ENCODE results near the gene ACD. TPM values are rescaled to one million over a fixed set of nuclear protein-coding genes. Genes with fewer than 3 reads are reported as not detected.

Gene ACD
- total and polyA plus RNA-seq, 9 donors: 5.3 to 40.8 (median 29.4) TPM

DNA sequence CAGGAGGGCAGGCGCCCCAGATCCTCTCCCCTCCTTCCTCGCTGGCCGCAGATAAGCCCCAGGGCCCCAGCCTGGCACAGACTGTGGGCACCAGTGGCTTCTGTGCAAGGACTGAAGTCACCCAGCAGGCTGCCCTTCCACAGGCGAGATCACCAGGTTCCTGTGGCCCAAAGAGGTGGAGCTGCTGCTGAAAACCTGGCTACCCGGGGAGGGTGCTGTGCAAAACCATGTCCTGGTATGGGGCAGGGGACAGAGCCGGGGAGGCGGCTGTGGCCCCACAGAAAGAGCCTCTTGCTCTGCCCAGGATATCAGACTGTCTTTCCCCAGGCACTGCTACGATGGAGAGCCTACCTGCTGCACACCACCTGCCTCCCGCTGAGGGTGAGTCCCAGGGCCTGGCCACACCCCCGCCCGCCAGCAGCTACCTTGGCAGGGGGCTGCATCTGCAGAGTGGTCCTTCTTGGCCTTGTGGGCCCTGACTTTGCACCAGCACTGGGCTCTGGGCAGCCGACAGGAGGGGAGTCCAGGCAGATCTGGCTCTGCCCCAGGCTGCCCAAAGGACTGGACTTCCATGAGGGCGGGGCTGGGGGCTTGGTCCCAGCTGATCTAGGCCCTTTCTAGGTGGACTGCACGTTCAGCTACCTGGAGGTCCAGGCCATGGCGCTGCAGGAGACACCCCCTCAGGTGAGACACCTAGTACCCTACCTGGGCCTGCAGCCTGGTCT lies 14.5 kb downstream of the ACD start:
- Histone ChIP-seq H3K27ac (no peak overlapping the region), H3K4me1 (ENCODE audit: insufficient read depth) (no peaks in the 10 kb centered on the region), H3K4me3 (no peak overlapping the region), H3K27me3 (peaks cover 2% of the 10 kb centered on the region), H3K9me3 (no peaks in the 10 kb centered on the region), H3K36me3 (no peaks in the 10 kb centered on the region)
- 79 to 88% (median 84%) methylated on average over 6 to 15 of the region's 15 CpGs for WGBS, 3 donors
- TF ChIP-seq POLR2A (IDR thresholded peaks at IDR 0.05): no peak
- TF ChIP-seq, protein P1, sequence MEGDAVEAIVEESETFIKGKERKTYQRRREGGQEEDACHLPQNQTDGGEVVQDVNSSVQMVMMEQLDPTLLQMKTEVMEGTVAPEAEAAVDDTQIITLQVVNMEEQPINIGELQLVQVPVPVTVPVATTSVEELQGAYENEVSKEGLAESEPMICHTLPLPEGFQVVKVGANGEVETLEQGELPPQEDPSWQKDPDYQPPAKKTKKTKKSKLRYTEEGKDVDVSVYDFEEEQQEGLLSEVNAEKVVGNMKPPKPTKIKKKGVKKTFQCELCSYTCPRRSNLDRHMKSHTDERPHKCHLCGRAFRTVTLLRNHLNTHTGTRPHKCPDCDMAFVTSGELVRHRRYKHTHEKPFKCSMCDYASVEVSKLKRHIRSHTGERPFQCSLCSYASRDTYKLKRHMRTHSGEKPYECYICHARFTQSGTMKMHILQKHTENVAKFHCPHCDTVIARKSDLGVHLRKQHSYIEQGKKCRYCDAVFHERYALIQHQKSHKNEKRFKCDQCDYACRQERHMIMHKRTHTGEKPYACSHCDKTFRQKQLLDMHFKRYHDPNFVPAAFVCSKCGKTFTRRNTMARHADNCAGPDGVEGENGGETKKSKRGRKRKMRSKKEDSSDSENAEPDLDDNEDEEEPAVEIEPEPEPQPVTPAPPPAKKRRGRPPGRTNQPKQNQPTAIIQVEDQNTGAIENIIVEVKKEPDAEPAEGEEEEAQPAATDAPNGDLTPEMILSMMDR (IDR thresholded peaks at IDR 0.05): no peak
- no peak for TF ChIP-seq EP300 (IDR thresholded peaks at IDR 0.05)
- intact Hi-C loops (cut with DNase I): loop anchor here in 3 of 4 donors (5.0 to 10.0 kb wide), 3 partner anchors 83 to 101 kb away; partner anchors contain the start of gene CTCF (in 1 of the 3)
- peak in 1 of 5 donors; percentile 18 for DNase-seq

DNA sequence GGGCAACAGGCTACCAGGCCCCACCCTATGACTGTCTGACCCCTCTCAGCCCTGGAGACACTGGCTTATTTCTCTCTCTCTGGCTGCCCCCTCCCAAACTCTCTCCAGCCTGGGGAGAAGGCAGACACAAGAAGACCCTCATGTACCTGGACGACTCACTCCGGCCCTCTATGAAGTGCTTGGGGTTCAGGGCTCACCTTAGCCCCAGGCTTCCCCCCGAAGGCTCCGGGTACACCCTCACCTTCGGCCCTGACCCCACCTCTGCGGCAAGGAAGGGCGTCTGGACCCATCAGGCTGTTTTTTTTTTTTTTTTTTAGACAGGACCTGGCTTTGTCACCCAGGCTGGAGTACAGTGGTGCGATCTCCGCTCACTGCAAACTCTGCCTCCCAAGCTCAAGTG lies 16.0 kb downstream of the ACD start:
- no peak overlapping the region for H3K4me3 ChIP-seq
- no peak for DNase-seq
- intact Hi-C loops (cut with DNase I): loop anchor here in 3 of 4 donors (5.0 to 10.0 kb wide), 3 partner anchors 82 to 99 kb away; partner anchors contain the start of gene CTCF (in 1 of the 3)
- H3K27ac ChIP-seq: no peak overlapping the region
- TF ChIP-seq EP300 (IDR thresholded peaks at IDR 0.05) (no peak), POLR2A (IDR thresholded peaks at IDR 0.05) (no peak)
- TF ChIP-seq, protein P1 (IDR thresholded peaks at IDR 0.05): no peak
- H3K36me3 ChIP-seq: no peaks in the 10 kb centered on the region
- no peaks in the 10 kb centered on the region for H3K9me3 ChIP-seq
- 78 to 84% (median 79%) methylated on average over 9 of the region's 9 CpGs for WGBS, 3 donors
- peaks cover 2% of the 10 kb centered on the region for H3K27me3 ChIP-seq
- H3K4me1 ChIP-seq (ENCODE audit: insufficient read depth): no peaks in the 10 kb centered on the region

GRCh38 chr16:67641779-67642708 lies 18.0 kb downstream of the ACD start:
- Histone ChIP-seq H3K9me3 (no peaks in the 10 kb centered on the region), H3K27ac (no peak overlapping the region), H3K27me3 (no peaks in the 10 kb centered on the region), H3K4me1 (ENCODE audit: insufficient read depth) (no peaks in the 10 kb centered on the region), H3K4me3 (no peak overlapping the region), H3K36me3 (no peaks in the 10 kb centered on the region)
- DNase-seq: peak in 1 of 5 donors; percentile 43
- intact Hi-C loops (cut with DNase I): loop anchor here in 3 of 4 donors (5.0 to 10.0 kb wide), 3 partner anchors 80 to 97 kb away; partner anchors contain the start of gene CTCF (in 1 of the 3)
- TF ChIP-seq, protein P1 (IDR thresholded peaks at IDR 0.05): no peak
- TF ChIP-seq POLR2A (IDR thresholded peaks at IDR 0.05) (no peak), EP300 (IDR thresholded peaks at IDR 0.05) (no peak)
- WGBS, 3 donors: 49 to 53% (median 52%) methylated on average over 10 of the region's 10 CpGs

DNA sequence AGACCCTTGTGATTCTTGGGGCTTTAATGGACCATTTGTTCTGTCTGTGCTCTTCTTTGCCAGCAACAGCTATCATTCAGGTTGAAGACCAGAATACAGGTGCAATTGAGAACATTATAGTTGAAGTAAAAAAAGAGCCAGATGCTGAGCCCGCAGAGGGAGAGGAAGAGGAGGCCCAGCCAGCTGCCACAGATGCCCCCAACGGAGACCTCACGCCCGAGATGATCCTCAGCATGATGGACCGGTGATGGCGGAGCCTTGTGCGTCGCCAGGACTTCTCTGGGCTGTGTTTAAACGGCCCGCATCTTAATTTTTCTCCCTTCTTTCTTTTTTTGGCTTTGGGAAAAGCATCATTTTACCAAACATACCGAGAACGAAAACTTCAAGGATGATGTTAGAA lies 22.4 kb downstream of the ACD start:
- TF ChIP-seq, protein P1 (IDR thresholded peaks at IDR 0.05): no peak
- 86 to 89% (median 87%) methylated on average over 12 of the region's 12 CpGs for WGBS, 3 donors
- Histone ChIP-seq H3K36me3 (no peaks in the 10 kb centered on the region), H3K27me3 (no peaks in the 10 kb centered on the region), H3K27ac (no peak overlapping the region), H3K4me1 (ENCODE audit: insufficient read depth) (no peaks in the 10 kb centered on the region), H3K4me3 (no peak overlapping the region), H3K9me3 (no peaks in the 10 kb centered on the region)
- intact Hi-C loops (cut with DNase I): no loop called here
- DNase-seq: no peak
